Measurements from ENCODE around the gene DICER1.
"Not testable (repeated sequence)": the region's sequence is repeated elsewhere in the genome, so short reads cannot be mapped to it uniquely, and the experiment has no call there.

The DICER1 gene

GRCh38 chr14:95157327-95158189 is at the start of gene DICER1:
Gene DICER1 (minus strand): TSS chr14:95157529. CDS start chr14:95133458, 24,071 bp downstream.
- DNase-seq (ENCODE audit: low read depth): peak; percentile 89

GRCh38 chr14:95206534-95206933 is 49.2 kb upstream of the DICER1 start:
- no peak for DNase-seq (ENCODE audit: low read depth)

GRCh38 chr14:95204705-95205104 is 47.4 kb upstream of the DICER1 start:
- DNase-seq (ENCODE audit: low read depth): no peak

DNA sequence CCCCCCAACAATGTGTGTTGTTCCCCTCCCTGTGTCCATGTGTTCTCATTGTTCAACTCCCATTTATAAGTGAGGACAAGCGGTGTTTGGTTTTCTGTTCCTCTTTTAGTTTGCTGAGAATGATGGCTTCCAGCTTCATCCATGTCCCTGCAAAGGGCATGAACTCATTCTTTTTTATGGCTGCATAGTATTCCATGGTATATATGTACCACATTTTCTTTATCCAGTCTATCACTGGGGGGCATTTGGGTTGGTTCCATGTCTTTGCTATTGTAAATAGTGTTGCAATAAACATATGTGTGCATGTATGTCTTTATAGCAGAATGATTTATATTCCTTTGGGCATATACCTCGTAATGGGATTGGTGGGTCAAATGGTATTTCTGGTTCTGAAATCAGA is 44.4 kb upstream of the DICER1 start:
- not testable (repeated sequence) for DNase-seq (ENCODE audit: low read depth)

DNA sequence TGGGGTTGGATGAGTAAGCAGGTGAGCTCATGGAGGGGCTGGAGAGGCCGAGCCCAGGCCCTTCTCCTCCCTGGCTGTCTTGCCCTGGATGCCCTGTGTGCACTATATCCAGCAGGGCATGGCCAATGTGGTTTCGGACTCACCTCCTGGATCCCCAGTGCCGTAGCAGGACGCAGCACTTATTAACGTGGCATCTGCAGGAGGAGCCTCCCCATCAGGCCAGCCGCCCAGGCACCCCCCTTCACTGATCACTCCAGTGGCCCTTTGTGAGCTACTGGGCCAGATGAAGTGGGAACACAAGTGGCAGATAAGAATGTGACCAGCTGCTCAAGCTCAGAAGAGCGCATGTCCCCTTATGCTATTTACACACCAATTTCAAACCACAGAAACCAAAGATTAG is 43.1 kb upstream of the DICER1 start:
- no peak for DNase-seq (ENCODE audit: low read depth)

- no peak for DNase-seq (ENCODE audit: low read depth)
These were observed 42.1 kb upstream of the DICER1 start for GRCh38 chr14:95199298-95199983.

- DNase-seq (ENCODE audit: low read depth): no peak
These were observed 41.0 kb upstream of the DICER1 start for GRCh38 chr14:95198320-95198719.

DNA sequence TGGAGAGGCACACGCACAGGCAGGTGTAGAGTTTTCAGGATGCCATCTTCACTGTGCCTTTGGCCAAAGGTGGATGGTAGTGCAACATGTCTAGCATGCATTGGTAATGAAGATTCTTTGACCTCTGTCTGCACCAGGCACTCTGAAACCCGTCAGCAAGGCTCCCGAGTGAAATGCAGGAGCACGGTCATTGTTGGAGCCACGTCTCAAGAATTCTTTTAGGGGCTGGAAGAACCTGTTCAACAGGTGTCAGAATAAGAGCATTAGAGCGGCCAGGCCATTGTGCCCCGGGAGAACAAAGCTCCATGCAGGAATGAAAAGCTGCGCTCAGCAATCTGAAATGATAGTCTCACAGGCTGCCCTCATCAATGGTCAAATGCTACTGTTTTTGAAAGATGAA is 40.2 kb upstream of the DICER1 start:
- DNase-seq (ENCODE audit: low read depth): no peak

- no peak for DNase-seq (ENCODE audit: low read depth)
These were observed 39.7 kb upstream of the DICER1 start for GRCh38 chr14:95196826-95197545.

- no peak for DNase-seq (ENCODE audit: low read depth)
These were observed 38.9 kb upstream of the DICER1 start for GRCh38 chr14:95196268-95196667.

DNA sequence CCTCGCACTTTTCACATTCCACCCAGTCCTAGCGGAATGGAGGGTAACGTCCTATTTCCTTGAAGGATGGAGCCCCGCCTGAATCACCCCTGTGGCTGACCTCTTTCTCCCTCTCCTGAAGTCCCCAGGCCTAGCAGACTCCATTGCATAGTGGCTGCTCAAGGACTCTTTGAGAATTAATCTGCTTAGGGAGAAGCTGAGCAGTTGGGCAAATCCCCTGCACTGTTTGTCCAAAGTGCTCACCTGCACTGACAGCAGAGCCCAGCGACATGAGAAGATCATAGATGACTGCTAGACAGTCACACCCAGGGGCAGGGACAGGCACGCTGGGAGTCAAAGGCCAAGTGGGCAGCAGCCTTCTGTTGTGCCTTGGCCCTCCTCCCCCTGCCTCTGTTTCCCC is 37.7 kb upstream of the DICER1 start:
- DNase-seq (ENCODE audit: low read depth): no peak

- DNase-seq (ENCODE audit: low read depth): no peak
These were observed 35.8 kb upstream of the DICER1 start for GRCh38 chr14:95193081-95193480.

DNA sequence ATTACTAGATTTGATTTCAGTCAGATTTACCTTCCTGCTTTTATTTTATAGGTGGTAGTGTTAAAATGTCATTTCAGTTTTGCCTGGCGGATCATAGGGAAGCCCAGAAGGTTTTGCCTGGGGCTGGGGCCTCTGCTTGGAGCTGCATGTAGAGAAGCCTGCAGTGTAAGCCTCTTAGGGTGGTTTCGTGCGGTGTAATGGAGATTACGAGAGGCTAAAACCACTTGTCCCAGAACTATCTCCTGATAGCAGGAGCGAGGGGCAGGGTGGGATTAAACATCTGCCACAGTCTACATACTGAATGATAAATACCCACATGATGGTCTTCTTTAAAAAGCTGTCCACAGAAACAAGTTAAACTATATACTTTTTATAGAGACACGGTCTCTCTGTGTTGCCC is 35.0 kb upstream of the DICER1 start:
- no peak for DNase-seq (ENCODE audit: low read depth)

GRCh38 chr14:95191445-95192199 is 34.3 kb upstream of the DICER1 start:
- DNase-seq (ENCODE audit: low read depth): no peak

- no peak for DNase-seq (ENCODE audit: low read depth)
These were observed 33.5 kb upstream of the DICER1 start for GRCh38 chr14:95190857-95191256.

DNA sequence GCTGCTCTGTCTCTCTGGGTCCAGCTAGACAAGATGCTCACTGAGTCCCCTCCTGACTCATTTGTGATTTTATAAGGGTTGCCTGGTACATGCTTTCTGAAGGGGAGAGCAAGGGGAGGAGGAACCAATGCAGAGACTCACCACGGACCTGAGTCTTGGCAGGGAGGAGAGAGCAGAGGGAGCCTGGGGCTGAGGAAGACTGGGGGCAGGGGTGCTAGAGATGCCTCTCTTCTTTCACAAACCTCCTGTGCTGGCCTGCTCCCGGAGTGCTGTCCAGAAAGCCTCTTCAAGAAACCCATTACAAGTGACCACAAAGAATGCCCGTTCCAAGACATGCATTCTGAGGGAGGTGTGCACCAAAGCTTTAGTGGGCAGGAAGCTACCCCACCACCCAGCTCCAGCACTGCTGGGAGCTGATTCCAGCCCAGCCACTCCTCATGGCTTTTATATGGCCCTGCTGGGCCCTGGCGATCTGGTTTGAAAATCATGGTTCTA is 33.1 kb upstream of the DICER1 start:
- no peak for DNase-seq (ENCODE audit: low read depth)

DNA sequence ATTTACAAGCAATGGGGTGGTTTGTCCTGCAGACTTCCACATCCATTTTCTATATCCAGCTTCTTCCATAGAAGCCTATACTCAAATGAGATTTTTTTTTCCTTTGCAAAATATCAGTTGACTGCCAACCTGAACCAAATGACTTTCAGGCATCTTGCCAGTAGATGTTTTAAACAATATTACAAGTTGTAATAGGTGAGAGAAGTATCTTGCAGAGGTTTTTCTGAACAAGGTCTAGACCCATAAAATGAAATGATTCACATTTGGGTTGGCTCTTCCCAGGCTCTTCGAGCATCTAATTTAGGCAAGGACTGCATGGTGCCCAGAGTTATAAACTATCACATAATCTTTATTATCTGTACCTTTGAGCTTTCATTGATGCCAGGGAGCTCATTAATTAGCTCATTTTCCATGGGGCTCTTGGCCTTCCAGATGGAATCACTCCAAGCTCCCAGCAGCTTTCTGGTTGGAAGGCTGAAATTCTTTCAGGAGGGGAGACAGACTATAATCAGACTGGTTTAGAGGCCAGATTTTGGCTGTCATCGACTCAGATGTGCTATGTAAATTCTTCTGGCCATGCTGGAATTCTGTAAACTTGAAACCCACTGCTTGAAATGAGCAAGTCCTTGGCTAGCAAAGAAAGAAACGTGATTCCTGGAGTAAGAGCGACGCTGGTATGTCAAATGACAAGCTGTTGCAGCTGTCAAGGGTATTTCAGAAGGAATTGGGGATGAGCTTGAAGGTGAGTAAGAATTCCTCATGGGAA is 32.2 kb upstream of the DICER1 start:
- no peak for DNase-seq (ENCODE audit: low read depth)

DNA sequence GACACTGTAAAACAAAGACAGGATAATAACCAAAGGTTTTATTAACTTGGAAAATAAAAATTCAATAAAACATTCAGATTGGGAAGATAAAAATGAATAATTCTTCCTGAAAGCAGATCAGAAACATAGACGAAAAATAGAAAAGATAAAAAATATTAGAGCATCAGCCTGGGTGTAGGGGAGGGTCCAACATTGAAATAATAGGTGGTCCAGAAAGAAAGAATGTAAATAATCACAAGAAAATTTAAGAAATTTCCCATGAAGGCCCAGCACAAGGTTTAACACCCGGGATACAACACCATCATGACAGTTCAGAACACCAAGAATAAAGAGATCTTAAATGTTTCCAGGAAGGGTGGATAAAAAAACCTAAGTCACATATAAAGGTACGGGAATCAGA is 31.1 kb upstream of the DICER1 start:
- DNase-seq (ENCODE audit: low read depth): no peak

GRCh38 chr14:95185767-95186392 is 28.6 kb upstream of the DICER1 start:
- no peak for DNase-seq (ENCODE audit: low read depth)

- DNase-seq (ENCODE audit: low read depth): no peak
These were observed 27.9 kb upstream of the DICER1 start for GRCh38 chr14:95185033-95185766.
